Measurements from ENCODE around the gene TXNDC15.

DNA sequence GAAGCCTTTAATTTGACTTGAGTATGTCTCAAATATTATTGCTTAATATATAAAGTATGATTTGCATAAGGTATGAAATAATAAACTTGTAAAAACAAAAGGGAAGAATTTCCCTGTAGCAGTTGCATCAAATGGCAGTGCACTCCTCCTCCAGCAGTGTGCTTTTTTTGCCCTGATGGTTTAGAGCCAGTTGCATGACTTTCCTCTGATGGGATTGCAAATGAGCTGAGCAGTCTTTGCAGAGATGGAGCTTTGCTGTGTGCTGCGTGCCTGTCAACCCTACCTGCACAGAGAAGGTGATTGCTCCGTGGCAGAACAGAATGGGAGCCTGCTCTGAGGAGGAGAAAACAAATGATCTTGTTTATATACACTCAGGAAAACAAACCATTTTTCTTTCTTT, 70.9 kb downstream of the TXNDC15 start:
- TF ChIP-seq CTCF (IDR thresholded peaks at IDR 0.05 in 4 of 5, conservative IDR thresholded peaks at IDR 0.05 in 1 of 5) (no peak), POLR2A (IDR thresholded peaks at IDR 0.05) (no peak)
